Upper lobe of left lung (tissue), 6 donors: ENCODE data around the gene SAPCD1. TPM values are rescaled to one million over a fixed set of nuclear protein-coding genes. Genes with fewer than 3 reads are reported as not detected.

Experiments used
- ATAC-seq, 2 donors: fragments of 200-7000 bp; cut with Tn5 transposase; one replicate each; pipeline ENCODE4 v1.9.1; 2022; ENCODE audit warnings: mild to moderate bottlenecking in 2 of 2, moderate library complexity in 2 of 2; ENCODE audit not compliant: low FRiP score in 2 of 2
- DNase-seq, 2 donors: peaks; one replicate each; pipeline ENCODE4 v3.0.0-alpha.2; 2019 to 2020
- H3K27ac ChIP-seq, 4 donors: fragments of 200-600 bp; sonication (generic); one replicate each; pipeline ENCODE4 v1.5.1; 2016 to 2019
- H3K27me3 ChIP-seq, 4 donors: fragments of 200-600 bp; sonication (generic); one replicate each; pipeline ENCODE4 v1.5.1; 2017 to 2019
- H3K36me3 ChIP-seq, 4 donors: fragments of 200-600 bp; sonication (generic); one replicate each; pipeline ENCODE4 v1.5.1; 2016 to 2019
- H3K4me1 ChIP-seq, 4 donors: fragments of 200-600 bp; sonication (generic); one replicate each; pipeline ENCODE4 v1.5.1; 2018 to 2019
- H3K4me3 ChIP-seq, 4 donors: fragments of 200-600 bp; sonication (generic); one replicate each; pipeline ENCODE4 v1.5.1; 2017 to 2019; ENCODE audit warnings: mild to moderate bottlenecking in 2 of 4, moderate library complexity in 1 of 4
- H3K9me3 ChIP-seq, 4 donors: fragments of 200-600 bp; sonication (generic); one replicate each; pipeline ENCODE4 v1.5.1; 2018 to 2019
- EP300 ChIP-seq, 4 donors: sonication (generic); formaldehyde crosslinking; IDR thresholded peaks; one replicate each; pipeline ENCODE4 v1.5.1; 2017; ENCODE audit warnings: antibody characterized with exemption in 4 of 4, control low read depth in 2 of 4
- POLR2A ChIP-seq, 4 donors: fragments of 450-650 bp; IDR thresholded peaks; one replicate each; pipeline ENCODE4 v1.5.1; 2016 to 2017; ENCODE audit warnings: antibody characterized with exemption in 4 of 4, mild to moderate bottlenecking in 2 of 4
- POLR2AphosphoS5 ChIP-seq, 2 donors: sonication (generic); formaldehyde crosslinking; IDR thresholded peaks; one replicate each; pipeline ENCODE4 v1.5.1; 2017; ENCODE audit warnings: antibody characterized with exemption in 2 of 2
- WGBS, 2 donors: methylation state at CpG; one replicate each; pipeline ENCODE4 v1.1.5; 2017 to 2018; 5-methylcytosine and 5-hydroxymethylcytosine counted together
- total RNA-seq, 6 donors: library from RNA; depleted of rRNA in 4 of 6; stranded (reverse); fragments of >200 nt in 4 of 6; gene quantifications; one replicate each; pipeline versions ENCODE4 v1.1.0 to v1.2.1, GENCODE V29; 2016 to 2021
- TF ChIP-seq, protein P1 (sequence below), 6 experiments: fragments of 450-650 bp in 4 of 6; fragments of 200-600 bp in 2 of 6; sonication (generic) in 2 of 6; IDR thresholded peaks; one replicate each; pipeline ENCODE4 v1.5.1; 2016 to 2019; ENCODE audit warnings: antibody characterized with exemption in 6 of 6
- donor health status: DM: no; HTN: no; CAD: no; lungs with moderate emphysema.
- donor health status: DM: no; HTN: yes; CAD: no; lungs with severe emphysema.

Gene SAPCD1
- total RNA-seq: 10 to 100 TPM in 1 of 6 donors, 1 to 10 TPM in 5; 1.1 to 15.7 (median 5.3) TPM

DNA sequence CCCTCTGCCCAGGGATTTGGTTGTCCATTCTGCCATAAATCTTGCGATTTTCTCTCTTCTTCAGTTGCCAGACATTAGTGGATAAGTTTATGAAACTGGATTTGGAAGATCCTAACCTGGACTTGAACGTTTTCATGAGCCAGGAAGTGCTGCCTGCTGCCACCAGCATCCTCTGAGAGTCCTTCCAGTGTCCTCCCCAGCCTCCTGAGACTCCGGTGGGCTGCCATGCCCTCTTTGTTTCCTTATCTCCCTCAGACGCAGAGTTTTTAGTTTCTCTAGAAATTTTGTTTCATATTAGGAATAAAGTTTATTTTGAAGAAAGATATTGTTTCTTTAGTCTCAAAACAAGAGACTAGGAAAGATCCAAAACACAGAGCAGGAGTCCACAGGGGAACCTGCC is at the start of gene SAPCD1:
TSS of gene SAPCD1 (plus strand) at position 301 of the 400 bp plus-strand sequence. CDS start 399 bp downstream, outside the sequence.
- Histone ChIP-seq H3K36me3 (no peaks in the 10 kb centered on the region), H3K9me3 (no peaks in the 10 kb centered on the region), H3K27me3 (no peaks in the 10 kb centered on the region), H3K4me1 (peaks cover 0 to 7% (median 6%) of the 10 kb centered on the region in 4 donors), H3K27ac (peak within 1 kb of the TSS; percentile 9 to 57 (median 17)), H3K4me3 (no peak within 1 kb of the TSS)
- DNase-seq (no peak), ATAC-seq (no peak)
- WGBS, 2 donors: 83 to 86% methylated on average over 4 of the region's 4 CpGs
- no peak for TF ChIP-seq POLR2A (IDR thresholded peaks at IDR 0.05)
- TF ChIP-seq, protein P1, sequence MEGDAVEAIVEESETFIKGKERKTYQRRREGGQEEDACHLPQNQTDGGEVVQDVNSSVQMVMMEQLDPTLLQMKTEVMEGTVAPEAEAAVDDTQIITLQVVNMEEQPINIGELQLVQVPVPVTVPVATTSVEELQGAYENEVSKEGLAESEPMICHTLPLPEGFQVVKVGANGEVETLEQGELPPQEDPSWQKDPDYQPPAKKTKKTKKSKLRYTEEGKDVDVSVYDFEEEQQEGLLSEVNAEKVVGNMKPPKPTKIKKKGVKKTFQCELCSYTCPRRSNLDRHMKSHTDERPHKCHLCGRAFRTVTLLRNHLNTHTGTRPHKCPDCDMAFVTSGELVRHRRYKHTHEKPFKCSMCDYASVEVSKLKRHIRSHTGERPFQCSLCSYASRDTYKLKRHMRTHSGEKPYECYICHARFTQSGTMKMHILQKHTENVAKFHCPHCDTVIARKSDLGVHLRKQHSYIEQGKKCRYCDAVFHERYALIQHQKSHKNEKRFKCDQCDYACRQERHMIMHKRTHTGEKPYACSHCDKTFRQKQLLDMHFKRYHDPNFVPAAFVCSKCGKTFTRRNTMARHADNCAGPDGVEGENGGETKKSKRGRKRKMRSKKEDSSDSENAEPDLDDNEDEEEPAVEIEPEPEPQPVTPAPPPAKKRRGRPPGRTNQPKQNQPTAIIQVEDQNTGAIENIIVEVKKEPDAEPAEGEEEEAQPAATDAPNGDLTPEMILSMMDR (IDR thresholded peaks at IDR 0.05): no peak
- no peak for TF ChIP-seq POLR2AphosphoS5 (IDR thresholded peaks at IDR 0.05)
- TF ChIP-seq EP300 (IDR thresholded peaks at IDR 0.05): no peak

DNA sequence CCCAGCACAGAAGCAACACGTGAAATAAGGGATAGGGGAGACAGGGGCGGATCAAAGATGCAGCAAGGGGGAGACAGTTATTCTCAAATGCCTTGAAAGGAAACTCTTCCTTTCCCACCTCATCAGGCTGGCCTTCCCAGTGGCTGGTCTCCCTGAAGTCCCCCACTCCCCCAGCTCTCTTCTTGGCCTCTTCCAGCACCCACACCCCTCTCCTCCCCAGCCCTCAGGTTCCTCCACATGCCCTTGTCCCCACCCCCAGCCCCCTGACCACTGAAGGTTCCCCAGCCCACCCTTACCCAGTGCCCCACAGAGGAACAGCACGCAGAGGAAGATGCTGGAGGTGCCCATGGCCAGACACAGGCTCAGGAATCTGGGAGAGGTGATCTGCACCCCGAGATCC is 49.0 kb upstream of the SAPCD1 start:
- TF ChIP-seq EP300 (IDR thresholded peaks at IDR 0.05) (no peak), POLR2AphosphoS5 (IDR thresholded peaks at IDR 0.05) (no peak), POLR2A (IDR thresholded peaks at IDR 0.05) (no peak)
- TF ChIP-seq, protein P1 (IDR thresholded peaks at IDR 0.05): no peak
- Histone ChIP-seq H3K27ac (no peak overlapping the region), H3K9me3 (no peaks in the 10 kb centered on the region), H3K27me3 (no peaks in the 10 kb centered on the region), H3K4me1 (peaks cover 8 to 12% (median 11%) of the 10 kb centered on the region in 4 donors), H3K36me3 (no peaks in the 10 kb centered on the region), H3K4me3 (no peak overlapping the region)
- no peak for DNase-seq
- WGBS, 2 donors: 77 to 84% methylated on average over 4 of the region's 4 CpGs
- ATAC-seq: no peak

DNA sequence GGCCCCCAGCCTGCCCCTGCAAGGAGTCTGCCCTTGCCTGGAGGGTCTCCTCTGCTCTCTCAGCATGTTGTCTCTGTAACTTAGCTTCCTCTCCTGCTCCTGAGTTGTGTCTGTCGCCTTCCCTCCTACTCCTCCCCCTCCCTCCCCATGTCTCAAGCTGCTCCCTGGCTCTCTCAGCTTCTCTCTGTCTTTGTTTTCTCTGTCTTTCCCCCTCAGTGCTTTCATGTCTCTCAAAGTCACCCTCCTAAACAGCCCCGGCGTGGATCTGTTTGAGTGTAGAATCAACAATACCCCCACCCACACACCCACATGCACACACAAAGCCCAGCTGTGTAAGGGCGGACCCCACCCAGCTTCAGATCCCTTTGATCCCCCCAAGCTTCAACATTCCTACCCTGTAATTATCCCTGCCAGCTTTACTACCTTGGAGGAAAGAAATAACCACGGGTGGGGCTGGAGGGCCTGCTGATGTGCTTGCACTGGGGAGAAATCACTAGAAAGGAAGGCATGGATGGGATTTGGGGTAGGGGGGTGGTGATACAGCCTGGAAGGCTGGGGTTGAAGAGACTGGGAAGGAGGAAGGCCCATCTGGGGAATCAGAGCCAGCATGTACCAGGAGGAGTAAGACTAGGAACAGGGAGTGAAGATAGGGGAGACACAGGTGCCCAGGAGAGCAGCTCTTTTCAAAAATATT is 48.3 kb upstream of the SAPCD1 start:
- Histone ChIP-seq H3K36me3 (no peaks in the 10 kb centered on the region), H3K4me3 (no peak overlapping the region), H3K27me3 (no peaks in the 10 kb centered on the region), H3K4me1 (peaks cover 8 to 16% (median 14%) of the 10 kb centered on the region in 4 donors), H3K27ac (no peak overlapping the region), H3K9me3 (no peaks in the 10 kb centered on the region)
- WGBS, 2 donors: 52 to 56% methylated on average over 5 of the region's 5 CpGs
- no peak for DNase-seq
- TF ChIP-seq EP300 (IDR thresholded peaks at IDR 0.05) (no peak), POLR2AphosphoS5 (IDR thresholded peaks at IDR 0.05) (no peak), POLR2A (IDR thresholded peaks at IDR 0.05) (no peak)
- TF ChIP-seq, protein P1 (IDR thresholded peaks at IDR 0.05): no peak
- ATAC-seq: no peak

DNA sequence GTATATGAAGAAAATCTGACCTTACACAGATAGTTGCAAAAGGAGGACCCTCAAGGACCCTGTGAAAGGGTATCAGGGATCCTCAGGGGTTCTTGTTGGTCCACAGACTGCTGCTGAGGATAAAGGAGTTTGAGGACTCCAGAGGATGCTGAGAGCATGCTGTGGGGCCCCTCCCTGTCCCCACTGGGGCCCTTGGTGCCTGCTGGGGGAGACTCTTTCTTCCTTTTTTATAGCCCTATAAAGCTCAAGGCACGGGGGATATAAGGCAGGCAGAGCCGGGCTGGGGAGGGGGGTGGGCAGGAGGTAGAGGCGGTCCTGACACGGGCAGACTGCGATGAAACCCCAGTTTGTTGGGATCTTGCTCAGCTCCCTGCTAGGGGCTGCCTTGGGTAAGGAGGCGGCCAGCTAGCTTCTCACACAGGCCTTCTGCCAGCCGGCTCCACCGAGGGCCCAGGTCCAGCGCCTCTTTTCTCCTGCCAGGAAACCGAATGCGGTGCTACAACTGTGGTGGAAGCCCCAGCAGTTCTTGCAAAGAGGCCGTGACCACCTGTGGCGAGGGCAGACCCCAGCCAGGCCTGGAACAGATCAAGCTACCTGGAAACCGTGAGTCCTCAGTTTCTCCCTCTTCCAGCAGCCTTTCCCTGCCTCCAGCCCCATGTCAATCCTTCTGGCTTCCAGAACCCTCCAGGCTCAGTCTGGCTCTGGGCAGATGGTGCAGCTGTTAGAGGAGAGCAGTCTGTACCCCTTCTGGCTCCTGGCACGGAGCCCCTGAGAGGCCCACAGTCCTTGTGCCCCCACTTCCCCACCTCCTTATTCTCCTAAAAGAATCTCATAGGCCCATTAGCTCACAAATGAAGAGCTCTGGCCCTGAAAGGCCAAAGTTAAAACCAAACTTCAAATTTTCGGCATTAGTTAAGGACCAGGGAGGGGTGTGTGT is 47.2 kb upstream of the SAPCD1 start, which contains the start of gene LY6G6D:
TSS of gene LY6G6D (plus strand) at position 327 of the 937 bp plus-strand sequence. CDS start at position 335, 8 bp downstream.
- DNase-seq (no peak), ATAC-seq (no peak)
- Histone ChIP-seq H3K27ac (peak within 1 kb of the TSS in 1 of 4 donors; percentile 45), H3K36me3 (no peaks in the 10 kb centered on the region), H3K9me3 (no peaks in the 10 kb centered on the region), H3K27me3 (no peaks in the 10 kb centered on the region), H3K4me1 (peaks cover 8 to 16% (median 14%) of the 10 kb centered on the region in 4 donors), H3K4me3 (no peak within 1 kb of the TSS)
- WGBS, 2 donors: 73 to 82% methylated on average over 10 to 16 of the region's 16 CpGs
- TF ChIP-seq EP300 (IDR thresholded peaks at IDR 0.05) (no peak), POLR2A (IDR thresholded peaks at IDR 0.05) (no peak), POLR2AphosphoS5 (IDR thresholded peaks at IDR 0.05) (no peak)
- TF ChIP-seq, protein P1 (IDR thresholded peaks at IDR 0.05): no peak
